ENCODE measurements around the gene ZNF70. TPM values are rescaled to one million over a fixed set of nuclear protein-coding genes. Genes with fewer than 3 reads are reported as not detected.

ZNF70 gene
- total and polyA plus RNA-seq, 2 of the 4 experiments (the other 2 are of a cell fraction), result 2.3 to 4.3 TPM

- no peak overlapping the region for H3K14ac ChIP-seq (replicated peaks; ENCODE audit: low read depth, low read length)
- H4K8ac ChIP-seq (ENCODE audit: low read depth in 2 of 2, low read length in 2 of 2), result no peak overlapping the region
- H3K79me1 ChIP-seq (ENCODE audit: low read depth in 1 of 2, low read length in 2 of 2), result peaks cover 0 to under 1% of the 10 kb centered on the region in 2 experiments; a peak in 1 of 4 replicates
- no peak overlapping the region for H3K4ac ChIP-seq (ENCODE audit: low read depth, low read length)
- no peak overlapping the region for H3K27ac ChIP-seq (ENCODE audit: insufficient read depth, low read length)
- no peak overlapping the region for H3K56ac ChIP-seq (ENCODE audit: extremely low read depth, insufficient read depth, low read length)
- no peak overlapping the region for H2BK5ac ChIP-seq (ENCODE audit: low read depth, low read length, poor library complexity, severe bottlenecking)
- H3K9ac ChIP-seq (ENCODE audit: low read depth, low read length), result no peak overlapping the region
- no peak overlapping the region for H3K23ac ChIP-seq (ENCODE audit: low read depth, low read length)
- H2BK20ac ChIP-seq (ENCODE audit: low read depth, low read length), result no peak overlapping the region
- TF ChIP-seq ELK1 (IDR thresholded peaks at IDR 0.05; ENCODE audit: borderline replicate concordance, low read depth, low read length) (no peak), RFX5 (IDR thresholded peaks at IDR 0.05; ENCODE audit: low read depth, low read length) (no peak), BHLHE40 (IDR thresholded peaks at IDR 0.05; ENCODE audit: low read depth, low read length) (no peak), RCOR1 (IDR thresholded peaks at IDR 0.05; ENCODE audit: insufficient replicate concordance, low read length) (no peak)
- no peak overlapping the region; the same call in 2 of the 3 replicates for H2BK15ac ChIP-seq (ENCODE audit: low read depth, low read length)
- in situ Hi-C loops (cut with MboI; ENCODE audit: low sequenced_read_pairs), result no loop called here
- H4K5ac ChIP-seq (ENCODE audit: low read depth, low read length), result no peak overlapping the region
- no peaks in the 10 kb centered on the region for H3K27me3 ChIP-seq (ENCODE audit: control insufficient read depth, insufficient read depth, low read length)
- BruUV-seq (replicated peaks), result no TSS peak
- H2AK5ac ChIP-seq (ENCODE audit: low read depth, low read length), result 0 out of 2 replicates have a peak overlapping the region, but pooled peaks have one; percentile 15
- H3K18ac ChIP-seq (ENCODE audit: low read depth, low read length), result no peak overlapping the region
- H3K4me1 ChIP-seq (ENCODE audit: control insufficient read depth, insufficient read depth, low read length), result peaks cover 24% of the 10 kb centered on the region
- no peaks in the 10 kb centered on the region for H4K20me1 ChIP-seq (ENCODE audit: insufficient read depth, low read length)
- dilution Hi-C loops (cut with HindIII; ENCODE audit: low sequenced_read_pairs, unreplicated experiment), result no loop called here
- no peak overlapping the region for H3K4me2 ChIP-seq (ENCODE audit: low read depth, low read length)
- no peaks in the 10 kb centered on the region for H3K36me3 ChIP-seq (ENCODE audit: control insufficient read depth, insufficient read depth, low read length)
- intact Hi-C loops (cut with micrococcal nuclease), result loop anchor here (10.0 kb wide), 1 partner anchor 176 kb away; no protein-coding TSS in a partner anchor
- H3K9me3 ChIP-seq (ENCODE audit: control insufficient read depth, insufficient read depth, low read length), result no peaks in the 10 kb centered on the region
- H2BK120ac ChIP-seq (ENCODE audit: low read depth, low read length), result no peak overlapping the region
- no peak overlapping the region for H2AFZ ChIP-seq (replicated peaks; ENCODE audit: low read length, poor library complexity)
- H2AK9ac ChIP-seq (replicated peaks; ENCODE audit: low read depth, low read length, poor library complexity), result peak overlapping the region; percentile 66
- no peak for ATAC-seq (ENCODE audit: low read depth)
- no peak for DNase-seq
- H4K91ac ChIP-seq (ENCODE audit: insufficient read depth, low read depth, low read length), result no peak overlapping the region
- WGBS, 2 experiments (ENCODE audit: extremely low coverage in 2 of 2, insufficient read length in 1 of 2), result no CpG with 5 or more reads among the region's 3 CpGs
- H3K4me3 ChIP-seq (ENCODE audit: insufficient read depth, low read depth, low read length), result no peak overlapping the region
- ChIA-PET CTCF (no interaction called here), POLR2A (ENCODE audit: unreplicated experiment) (no interaction called here)
- peaks cover 15% of the 10 kb centered on the region for H3K9me1 ChIP-seq (ENCODE audit: insufficient read depth, low read length)
These were observed 27.6 kb upstream of the ZNF70 start for GRCh38 chr22:23778577-23778900.

All from IMR-90 (cell line).